ENCODE data around the gene SMIM10L2A.

- no peak for TF ChIP-seq POLR2A (IDR thresholded peaks at IDR 0.05)
- TF ChIP-seq CTCF (IDR thresholded peaks at IDR 0.05): no peak
These were observed 25.6 kb upstream of the SMIM10L2A start for GRCh38 chrX:135396109-135396508.
